Right atrium auricular region (tissue), 2 donors: ENCODE measurements around the gene CNPY1. TPM values are rescaled to one million over a fixed set of nuclear protein-coding genes. Genes with fewer than 3 reads are reported as not detected.

Experiments
- DNase-seq: peaks from one replicate; pipeline ENCODE4 v3.0.0-alpha.2; 2019; ENCODE audit warnings: low spot score
- H3K27ac ChIP-seq, 2 donors: fragments of 200-600 bp; sonication (generic); 1 replicate in 1 of 2; 2 replicates in 1 of 2; pipeline ENCODE4 v1.5.1; 2016 to 2019
- H3K27me3 ChIP-seq, 2 donors: fragments of 200-600 bp; sonication (generic); one replicate each; pipeline versions ENCODE4 v1.5.1 to v1.6.0; 2017 to 2019
- H3K36me3 ChIP-seq: fragments of 200-600 bp; sonication (generic); one replicate; pipeline ENCODE4 v1.5.1; 2016
- H3K4me1 ChIP-seq, 2 donors: fragments of 200-600 bp; sonication (generic); one replicate each; pipeline versions ENCODE4 v1.5.1 to v1.6.0; 2017 to 2019
- H3K4me3 ChIP-seq, 2 donors: fragments of 200-600 bp; sonication (generic); 1 replicate in 1 of 2; 2 replicates in 1 of 2; pipeline ENCODE4 v1.5.1; 2017 to 2019; ENCODE audit warnings: mild to moderate bottlenecking in 1 of 2, moderate library complexity in 1 of 2
- H3K9me3 ChIP-seq, 2 donors: fragments of 200-600 bp; sonication (generic); one replicate each; pipeline ENCODE4 v1.5.1; 2019
- total RNA-seq, 2 donors: library from RNA; depleted of rRNA; stranded (reverse); fragments of >200 nt; gene quantifications; one replicate each; pipeline ENCODE4 v1.1.0, GENCODE V29; 2016
- TF ChIP-seq, protein P1 (sequence below), 2 donors: fragments of 200-600 bp; sonication (generic); IDR thresholded peaks; one replicate each; pipeline ENCODE4 v1.5.1; 2019; ENCODE audit warnings: antibody characterized with exemption in 2 of 2

CNPY1 gene
- total RNA-seq, 2 donors from 2014 or later = not detected

- H3K27me3 ChIP-seq = no peaks in the 10 kb centered on the region
- H3K27ac ChIP-seq = no peak overlapping the region
- TF ChIP-seq, protein P1, sequence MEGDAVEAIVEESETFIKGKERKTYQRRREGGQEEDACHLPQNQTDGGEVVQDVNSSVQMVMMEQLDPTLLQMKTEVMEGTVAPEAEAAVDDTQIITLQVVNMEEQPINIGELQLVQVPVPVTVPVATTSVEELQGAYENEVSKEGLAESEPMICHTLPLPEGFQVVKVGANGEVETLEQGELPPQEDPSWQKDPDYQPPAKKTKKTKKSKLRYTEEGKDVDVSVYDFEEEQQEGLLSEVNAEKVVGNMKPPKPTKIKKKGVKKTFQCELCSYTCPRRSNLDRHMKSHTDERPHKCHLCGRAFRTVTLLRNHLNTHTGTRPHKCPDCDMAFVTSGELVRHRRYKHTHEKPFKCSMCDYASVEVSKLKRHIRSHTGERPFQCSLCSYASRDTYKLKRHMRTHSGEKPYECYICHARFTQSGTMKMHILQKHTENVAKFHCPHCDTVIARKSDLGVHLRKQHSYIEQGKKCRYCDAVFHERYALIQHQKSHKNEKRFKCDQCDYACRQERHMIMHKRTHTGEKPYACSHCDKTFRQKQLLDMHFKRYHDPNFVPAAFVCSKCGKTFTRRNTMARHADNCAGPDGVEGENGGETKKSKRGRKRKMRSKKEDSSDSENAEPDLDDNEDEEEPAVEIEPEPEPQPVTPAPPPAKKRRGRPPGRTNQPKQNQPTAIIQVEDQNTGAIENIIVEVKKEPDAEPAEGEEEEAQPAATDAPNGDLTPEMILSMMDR (IDR thresholded peaks at IDR 0.05) = no peak
- no peak for DNase-seq
- no peaks in the 10 kb centered on the region for H3K4me1 ChIP-seq
- H3K36me3 ChIP-seq = no peaks in the 10 kb centered on the region
- no peaks in the 10 kb centered on the region for H3K9me3 ChIP-seq
- H3K4me3 ChIP-seq = no peak overlapping the region
Observed at GRCh38 chr7:155540553-155540952, 5.8 kb downstream of the CNPY1 start.

DNA sequence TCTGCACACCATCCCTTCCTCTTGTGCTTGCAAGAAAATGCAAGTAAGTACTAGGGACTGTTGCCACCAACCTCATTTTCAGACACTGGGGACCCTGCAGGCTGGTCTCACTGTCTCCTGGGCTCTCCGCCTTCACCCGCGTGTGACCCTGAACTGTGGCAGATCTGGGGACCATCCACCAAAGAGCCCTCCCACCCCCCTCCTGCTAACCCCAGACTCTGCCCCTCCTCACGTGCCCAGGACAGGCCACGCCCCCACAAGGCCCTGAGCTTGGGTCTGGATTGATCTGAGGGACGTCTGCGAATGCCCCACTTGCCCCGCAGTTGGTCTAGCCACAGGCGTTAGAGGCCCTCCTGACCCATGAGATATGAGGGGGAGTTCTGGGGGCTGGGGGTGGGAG lies 8.1 kb downstream of the CNPY1 start:
- Histone ChIP-seq H3K9me3 (no peaks in the 10 kb centered on the region), H3K4me1 (peaks cover 0 to 7% of the 10 kb centered on the region in 2 donors), H3K27me3 (peaks cover 4% of the 10 kb centered on the region in 2 donors), H3K27ac (no peak overlapping the region), H3K4me3 (no peak overlapping the region), H3K36me3 (no peaks in the 10 kb centered on the region)
- DNase-seq = no peak
- TF ChIP-seq, protein P1 (IDR thresholded peaks at IDR 0.05) = no peak

DNA sequence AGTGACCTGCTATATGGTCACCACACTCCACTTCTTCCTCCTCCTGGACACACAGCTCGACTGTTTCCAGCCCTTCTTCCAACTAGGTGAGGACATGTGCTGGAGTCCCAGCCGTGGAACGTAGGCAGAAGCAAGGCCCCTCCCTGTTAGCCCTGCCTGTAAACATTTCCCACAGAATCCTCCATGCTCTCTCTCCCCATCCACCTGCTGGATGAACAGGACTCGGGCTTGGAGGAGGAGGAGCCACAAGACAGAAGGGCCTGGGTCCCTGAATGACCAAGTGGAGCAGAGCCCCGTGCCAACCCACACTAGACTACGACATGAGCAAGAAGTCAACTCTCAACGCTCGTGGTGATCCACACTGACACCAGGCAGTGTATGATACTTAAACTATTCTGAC lies 9.9 kb downstream of the CNPY1 start:
- Histone ChIP-seq H3K27ac (no peak overlapping the region), H3K9me3 (no peaks in the 10 kb centered on the region), H3K4me1 (peaks cover 0 to 13% of the 10 kb centered on the region in 2 donors), H3K4me3 (no peak overlapping the region), H3K36me3 (no peaks in the 10 kb centered on the region), H3K27me3 (peaks cover 11 to 12% of the 10 kb centered on the region in 2 donors)
- DNase-seq = no peak
- TF ChIP-seq, protein P1 (IDR thresholded peaks at IDR 0.05) = no peak

DNA sequence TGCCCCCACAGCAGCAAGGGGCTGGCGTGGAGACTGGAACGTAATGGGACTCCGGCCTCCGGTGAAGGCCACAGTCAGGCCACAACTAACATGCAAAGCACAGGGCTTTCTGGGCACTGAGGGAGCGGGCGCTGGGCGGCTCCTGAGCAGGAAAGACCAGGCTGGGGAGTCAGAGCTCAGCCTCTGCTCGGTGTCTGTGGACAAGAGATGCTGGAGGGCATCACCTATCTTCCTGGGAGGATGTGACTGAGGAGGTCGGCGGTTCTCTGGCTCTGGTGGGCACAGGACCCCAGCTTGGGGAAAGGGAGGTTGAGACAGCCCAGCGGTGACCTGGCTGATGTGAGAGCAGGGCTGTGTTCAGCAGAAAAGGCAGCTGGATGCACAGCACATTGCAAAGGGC lies 11.7 kb downstream of the CNPY1 start:
- H3K27ac ChIP-seq = no peak overlapping the region
- H3K4me1 ChIP-seq = peaks cover 0 to 13% of the 10 kb centered on the region in 2 donors
- H3K36me3 ChIP-seq = no peaks in the 10 kb centered on the region
- TF ChIP-seq, protein P1 (IDR thresholded peaks at IDR 0.05) = no peak
- H3K4me3 ChIP-seq = no peak overlapping the region
- H3K27me3 ChIP-seq = peaks cover 11 to 22% of the 10 kb centered on the region in 2 donors
- H3K9me3 ChIP-seq = no peaks in the 10 kb centered on the region
- no peak for DNase-seq

DNA sequence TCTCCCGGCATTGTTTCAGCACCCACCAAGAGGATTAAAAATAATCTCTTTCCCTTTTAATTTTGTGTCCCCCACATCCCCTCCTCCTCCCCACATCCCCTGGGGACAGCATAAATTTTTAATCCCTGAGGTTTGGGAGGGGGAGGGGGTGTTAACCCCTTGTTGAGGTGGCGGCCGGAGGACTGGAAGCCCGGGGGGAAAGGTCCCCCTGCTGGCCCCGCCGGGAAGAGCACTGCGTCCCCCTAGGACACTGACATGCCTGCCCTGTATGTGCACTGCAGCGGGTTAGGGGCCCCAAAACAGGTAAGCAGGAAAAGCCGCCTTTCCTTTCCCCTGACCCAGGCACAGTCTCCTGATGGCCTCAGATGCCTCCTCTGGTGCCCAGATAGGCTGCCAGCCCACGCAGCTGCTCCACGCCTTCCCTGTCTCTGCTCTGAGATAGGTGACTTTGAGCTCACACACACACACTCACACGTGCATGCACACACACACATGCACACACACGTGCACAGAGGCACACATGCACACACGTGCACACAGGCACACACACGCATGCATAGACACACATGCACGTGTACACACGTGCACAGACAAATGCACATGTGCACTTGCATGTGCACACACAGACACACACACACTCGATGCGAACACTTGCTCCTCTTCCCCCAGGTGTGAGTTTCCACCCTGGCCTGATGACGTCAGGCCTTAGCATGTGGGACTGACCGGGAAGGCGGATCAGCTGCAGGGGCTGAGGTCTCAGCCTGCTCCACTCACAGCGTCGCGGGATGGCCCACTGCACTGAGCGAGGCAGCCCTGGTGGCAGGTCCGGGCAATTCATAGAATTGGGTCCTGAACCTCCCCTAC lies 12.3 kb downstream of the CNPY1 start:
- H3K4me1 ChIP-seq = peaks cover 0 to 13% of the 10 kb centered on the region in 2 donors
- peaks cover 11 to 22% of the 10 kb centered on the region in 2 donors for H3K27me3 ChIP-seq
- no peak for DNase-seq
- peak overlapping the region in 1 of 2 donors; percentile 34 for H3K4me3 ChIP-seq
- no peak overlapping the region for H3K27ac ChIP-seq
- TF ChIP-seq, protein P1 (IDR thresholded peaks at IDR 0.05) = peak; percentile 22 to 62
- H3K36me3 ChIP-seq = no peaks in the 10 kb centered on the region
- no peaks in the 10 kb centered on the region for H3K9me3 ChIP-seq
